ENCODE data around the gene PTPN18. TPM values are rescaled to one million over a fixed set of nuclear protein-coding genes. Genes with fewer than 3 reads are reported as not detected.

PTPN18 gene
- total and polyA plus RNA-seq, 2 donors (not counting 3 experiments of a cell fraction or from before 2014, with no cell fraction given) = 39.4 to 39.6 TPM

DNA sequence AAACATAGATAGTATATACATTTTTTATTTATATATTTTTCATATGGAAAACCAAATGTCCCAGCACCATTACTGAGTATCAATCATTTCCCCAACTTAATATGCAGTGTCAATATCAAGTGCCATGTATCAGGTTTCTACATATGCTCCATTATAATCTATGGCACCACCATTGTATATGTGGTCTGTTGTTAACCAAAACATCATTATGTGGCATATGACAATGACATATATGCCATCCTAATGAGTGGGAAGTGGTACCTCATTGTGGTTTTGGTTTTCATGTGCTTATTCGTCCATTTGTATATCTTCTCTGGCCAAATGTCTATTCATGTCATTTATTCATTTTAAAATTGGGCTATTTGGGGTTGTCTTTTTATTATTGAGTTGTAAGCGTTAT lies 9.2 kb downstream of the PTPN18 start:
- Histone ChIP-seq H2AFZ (ENCODE audit: low read depth, low read length) (no peak overlapping the region), H3K27ac (ENCODE audit: insufficient read depth, low read depth, low read length) (no peak overlapping the region), H4K20me1 (replicated peaks; ENCODE audit: control insufficient read depth, extremely low read depth, insufficient read depth, low read length) (no peaks in the 10 kb centered on the region), H3K9me1 (replicated peaks; ENCODE audit: control insufficient read depth, extremely low read depth, insufficient read depth, low read length) (no peaks in the 10 kb centered on the region), H3K9ac (replicated peaks; ENCODE audit: extremely low read depth, insufficient read depth, low read length) (no peak overlapping the region), H3K4me1 (ENCODE audit: control insufficient read depth, extremely low read depth, insufficient read depth, low read length) (no peaks in the 10 kb centered on the region), H3K9me3 (replicated peaks; ENCODE audit: control insufficient read depth, insufficient read depth, low read length) (no peaks in the 10 kb centered on the region), H3K36me3 (ENCODE audit: control insufficient read depth in 2 of 2, extremely low read depth in 1 of 2, insufficient read depth in 2 of 2, low read length in 2 of 2) (no peaks in the 10 kb centered on the region), H3K4me3 (replicated peaks in 1 of 3; ENCODE audit: insufficient read depth in 1 of 3, low read depth in 1 of 3, low read length in 3 of 3) (no peak overlapping the region), H3K4me2 (ENCODE audit: insufficient read depth, low read length) (no peak overlapping the region), H3K79me2 (ENCODE audit: control insufficient read depth, insufficient read depth, low read length) (no peaks in the 10 kb centered on the region), H3K27me3 (ENCODE audit: control insufficient read depth in 2 of 2, insufficient read depth in 2 of 2, low read length in 2 of 2) (no peaks in the 10 kb centered on the region)
- FAIRE-seq = no peak
- no TSS peak for BruUV-seq (replicated peaks)
- POLR2A ChIA-PET = no interaction called here
- no peak for TF ChIP-seq JUN (IDR thresholded peaks at IDR 0.05; ENCODE audit: borderline replicate concordance, insufficient read depth, insufficient read length, low read depth)
- intact Hi-C loops (cut with micrococcal nuclease) = no loop called here
- dilution Hi-C loops (cut with MboI; ENCODE audit: extremely low pct_ligation_motif_present, low sequenced_read_pairs) = no loop called here
- no peak for DNase-seq (ENCODE audit: low read depth, low spot score)
- CTCF ChIA-PET = no interaction called here

DNA sequence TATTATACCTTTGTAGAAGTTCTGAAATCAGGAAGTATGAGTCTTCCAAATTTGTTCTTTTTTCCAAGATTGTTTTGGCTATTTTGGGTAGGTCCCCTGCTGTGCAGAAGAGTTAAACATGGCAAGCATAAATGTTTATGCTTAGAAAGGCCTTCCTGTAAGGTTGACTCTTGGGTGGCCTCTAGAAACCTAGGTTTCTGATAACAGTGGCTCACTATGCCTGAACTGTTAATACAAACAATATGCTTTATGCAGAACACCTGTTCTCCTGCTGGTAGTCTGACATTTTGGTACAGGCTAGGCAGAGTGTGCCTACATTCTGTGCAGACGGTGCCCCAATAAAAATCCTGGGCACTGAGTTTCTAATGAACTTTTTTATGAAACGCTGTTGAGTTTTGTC lies 10.1 kb downstream of the PTPN18 start:
- Histone ChIP-seq H3K9me3 (replicated peaks; ENCODE audit: control insufficient read depth, insufficient read depth, low read length) (no peaks in the 10 kb centered on the region), H3K4me1 (ENCODE audit: control insufficient read depth, extremely low read depth, insufficient read depth, low read length) (no peaks in the 10 kb centered on the region), H3K4me2 (ENCODE audit: insufficient read depth, low read length) (no peak overlapping the region), H3K4me3 (replicated peaks in 1 of 3; ENCODE audit: insufficient read depth in 1 of 3, low read depth in 1 of 3, low read length in 3 of 3) (no peak overlapping the region), H2AFZ (ENCODE audit: low read depth, low read length) (no peak overlapping the region), H3K9me1 (replicated peaks; ENCODE audit: control insufficient read depth, extremely low read depth, insufficient read depth, low read length) (no peaks in the 10 kb centered on the region), H3K36me3 (ENCODE audit: control insufficient read depth in 2 of 2, extremely low read depth in 1 of 2, insufficient read depth in 2 of 2, low read length in 2 of 2) (no peaks in the 10 kb centered on the region), H3K9ac (replicated peaks; ENCODE audit: extremely low read depth, insufficient read depth, low read length) (no peak overlapping the region), H3K27me3 (ENCODE audit: control insufficient read depth in 2 of 2, insufficient read depth in 2 of 2, low read length in 2 of 2) (no peaks in the 10 kb centered on the region), H3K79me2 (ENCODE audit: control insufficient read depth, insufficient read depth, low read length) (no peaks in the 10 kb centered on the region), H4K20me1 (replicated peaks; ENCODE audit: control insufficient read depth, extremely low read depth, insufficient read depth, low read length) (no peaks in the 10 kb centered on the region), H3K27ac (ENCODE audit: insufficient read depth, low read depth, low read length) (no peak overlapping the region)
- intact Hi-C loops (cut with micrococcal nuclease) = no loop called here
- no peak for DNase-seq (ENCODE audit: low read depth, low spot score)
- TF ChIP-seq POLR2AphosphoS5 (IDR thresholded peaks at IDR 0.05; ENCODE audit: insufficient read depth, low read depth, low read length) (no peak), FOS (IDR thresholded peaks at IDR 0.05; ENCODE audit: borderline replicate concordance, insufficient read depth, low read length) (no peak), JUN (IDR thresholded peaks at IDR 0.05; ENCODE audit: borderline replicate concordance, insufficient read depth, insufficient read length, low read depth) (no peak), GATA2 (IDR thresholded peaks at IDR 0.05; ENCODE audit: insufficient read depth, insufficient read length, low read depth, low read length) (no peak), CTCF (IDR thresholded peaks at IDR 0.05; ENCODE audit: extremely low read depth in 1 of 2, insufficient read depth in 1 of 2, low read depth in 1 of 2, low read length in 2 of 2) (no peak), MYC (IDR thresholded peaks at IDR 0.05; ENCODE audit: low read depth, low read length) (no peak), POLR2A (IDR thresholded peaks at IDR 0.05; ENCODE audit: low read depth, low read length) (no peak), EZH2 (IDR thresholded peaks at IDR 0.05; ENCODE audit: borderline replicate concordance, low read depth, low read length, severe bottlenecking) (no peak), MAX (IDR thresholded peaks at IDR 0.05; ENCODE audit: insufficient read depth, insufficient read length) (no peak)
- ChIA-PET POLR2A (no interaction called here), CTCF (no interaction called here)
- FAIRE-seq = no peak
- dilution Hi-C loops (cut with MboI; ENCODE audit: extremely low pct_ligation_motif_present, low sequenced_read_pairs) = no loop called here
- no TSS peak for BruUV-seq (replicated peaks)
